RWPE2 (cell line): ENCODE results near the gene ERP27.

Experiments
- ATAC-seq: fragments of 200-7000 bp; cut with Tn5 transposase; 3 replicates; pipeline ENCODE4 v1.9.1; 2021; ENCODE audit warnings: low read depth
- DNase-seq: peaks from one replicate; pipeline ENCODE4 v3.0.0-alpha.2; 2020; ENCODE audit warnings: low spot score
- H3K27ac ChIP-seq: fragments of 450-650 bp; 2 replicates; pipeline ENCODE4 v1.5.1; 2017; ENCODE audit warnings: mild to moderate bottlenecking; ENCODE audit not compliant: poor library complexity, severe bottlenecking
- H3K27me3 ChIP-seq: fragments of 250-450 bp; sonication (Bioruptor Pico); 2 replicates; pipeline ENCODE4 v1.5.1; 2021; ENCODE audit warnings: mild to moderate bottlenecking, moderate library complexity; ENCODE audit not compliant: insufficient read depth, poor library complexity, severe bottlenecking
- H3K36me3 ChIP-seq: fragments of 250-450 bp; sonication (Bioruptor Pico); 2 replicates; pipeline ENCODE4 v1.5.1; 2020; ENCODE audit warnings: low read depth, mild to moderate bottlenecking, moderate library complexity
- H3K4me1 ChIP-seq: fragments of 250-450 bp; sonication (Bioruptor Pico); 2 replicates; pipeline ENCODE4 v1.5.1; 2021; ENCODE audit warnings: mild to moderate bottlenecking, moderate library complexity; ENCODE audit not compliant: insufficient read depth, poor library complexity, severe bottlenecking
- H3K4me3 ChIP-seq: fragments of 250-450 bp; sonication (Bioruptor Pico); 2 replicates; pipeline ENCODE4 v1.5.1; 2021; ENCODE audit warnings: mild to moderate bottlenecking, moderate library complexity; ENCODE audit not compliant: severe bottlenecking
- H3K9me3 ChIP-seq: fragments of 250-450 bp; sonication (Bioruptor Pico); 2 replicates; pipeline ENCODE4 v1.5.1; 2021; ENCODE audit warnings: mild to moderate bottlenecking, moderate library complexity; ENCODE audit not compliant: severe bottlenecking
- CTCF ChIP-seq: fragments of 450-650 bp; IDR thresholded peaks from one replicate; pipeline ENCODE4 v1.5.1; 2017; ENCODE audit warnings: mild to moderate bottlenecking, moderate library complexity; ENCODE audit not compliant: poor library complexity, severe bottlenecking

The ERP27 gene

GRCh38 chr12:14982991-14983390 is 44.7 kb upstream of the ERP27 start:
- Histone ChIP-seq H3K9me3 (no peaks in the 10 kb centered on the region), H3K4me3 (no peak overlapping the region), H3K27me3 (no peaks in the 10 kb centered on the region), H3K36me3 (no peaks in the 10 kb centered on the region), H3K27ac (no peak overlapping the region), H3K4me1 (no peaks in the 10 kb centered on the region)
- ATAC-seq = no peak
- DNase-seq = no peak
- TF ChIP-seq CTCF = no peak

DNA sequence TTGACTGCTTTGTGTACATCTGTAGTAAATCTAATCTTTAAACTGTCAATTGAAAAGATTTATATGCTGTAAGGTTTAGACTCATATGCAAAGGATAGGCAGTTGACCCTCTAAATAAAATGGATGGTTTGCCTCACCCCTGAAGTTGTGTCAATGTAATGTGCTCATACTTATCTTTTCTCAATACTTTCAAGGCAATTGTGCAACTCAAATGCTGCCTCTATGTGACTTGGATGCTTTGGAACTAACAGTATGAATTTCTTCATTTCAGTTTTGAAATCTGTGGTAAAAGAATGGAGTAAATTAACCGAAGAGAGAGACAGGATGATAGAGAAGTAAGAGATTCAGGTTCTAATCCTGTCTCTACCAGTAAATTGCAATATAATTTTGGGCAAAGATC is 44.2 kb upstream of the ERP27 start:
- no peaks in the 10 kb centered on the region for H3K27me3 ChIP-seq
- H3K4me1 ChIP-seq = no peaks in the 10 kb centered on the region
- ATAC-seq (no peak), DNase-seq (no peak)
- no peaks in the 10 kb centered on the region for H3K9me3 ChIP-seq
- no peak overlapping the region for H3K27ac ChIP-seq
- TF ChIP-seq CTCF = no peak
- no peak overlapping the region for H3K4me3 ChIP-seq
- no peaks in the 10 kb centered on the region for H3K36me3 ChIP-seq

GRCh38 chr12:14981049-14981448 is 42.7 kb upstream of the ERP27 start:
- TF ChIP-seq CTCF = no peak
- Histone ChIP-seq H3K9me3 (no peaks in the 10 kb centered on the region), H3K36me3 (no peaks in the 10 kb centered on the region), H3K4me3 (no peak overlapping the region), H3K4me1 (no peaks in the 10 kb centered on the region), H3K27ac (no peak overlapping the region), H3K27me3 (no peaks in the 10 kb centered on the region)
- DNase-seq = no peak
- no peak for ATAC-seq

DNA sequence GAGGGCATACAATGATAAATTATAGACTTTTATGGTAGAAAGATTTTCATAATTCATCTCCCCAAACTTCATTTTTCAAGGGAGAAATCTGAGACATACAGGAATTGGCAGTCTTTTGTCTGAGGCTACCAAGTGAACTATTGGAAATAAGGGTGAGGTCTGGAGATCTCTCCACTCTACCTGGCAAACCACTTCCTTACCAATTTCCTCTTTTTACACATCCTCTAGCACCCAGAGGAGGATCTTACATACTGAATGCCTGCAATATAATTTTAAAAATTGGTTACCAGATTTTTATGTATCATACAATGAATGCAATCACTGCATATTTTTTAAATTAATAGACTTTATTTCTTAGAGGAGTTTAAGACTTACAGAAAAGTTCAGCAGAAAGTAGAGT is 41.1 kb upstream of the ERP27 start:
- H3K36me3 ChIP-seq = no peaks in the 10 kb centered on the region
- H3K4me3 ChIP-seq = no peak overlapping the region
- no peak for TF ChIP-seq CTCF
- no peak for DNase-seq
- no peaks in the 10 kb centered on the region for H3K9me3 ChIP-seq
- H3K27me3 ChIP-seq = no peaks in the 10 kb centered on the region
- no peak overlapping the region for H3K27ac ChIP-seq
- no peak for ATAC-seq
- H3K4me1 ChIP-seq = no peaks in the 10 kb centered on the region

- no peak overlapping the region for H3K4me3 ChIP-seq
- no peaks in the 10 kb centered on the region for H3K9me3 ChIP-seq
- H3K36me3 ChIP-seq = no peaks in the 10 kb centered on the region
- no peaks in the 10 kb centered on the region for H3K27me3 ChIP-seq
- DNase-seq = no peak
- no peak for ATAC-seq
- no peaks in the 10 kb centered on the region for H3K4me1 ChIP-seq
- TF ChIP-seq CTCF = no peak
- H3K27ac ChIP-seq = no peak overlapping the region
Observed at GRCh38 chr12:14976658-14977057, 38.3 kb upstream of the ERP27 start.
